DMS79 (cell line): Measurements from ENCODE around the gene NKX1-1.

ENCODE experiments used
- DNase-seq: peaks from one replicate; lab custom pipeline; 2025; lab: John Stamatoyannopoulos, UW

Gene NKX1-1

DNA sequence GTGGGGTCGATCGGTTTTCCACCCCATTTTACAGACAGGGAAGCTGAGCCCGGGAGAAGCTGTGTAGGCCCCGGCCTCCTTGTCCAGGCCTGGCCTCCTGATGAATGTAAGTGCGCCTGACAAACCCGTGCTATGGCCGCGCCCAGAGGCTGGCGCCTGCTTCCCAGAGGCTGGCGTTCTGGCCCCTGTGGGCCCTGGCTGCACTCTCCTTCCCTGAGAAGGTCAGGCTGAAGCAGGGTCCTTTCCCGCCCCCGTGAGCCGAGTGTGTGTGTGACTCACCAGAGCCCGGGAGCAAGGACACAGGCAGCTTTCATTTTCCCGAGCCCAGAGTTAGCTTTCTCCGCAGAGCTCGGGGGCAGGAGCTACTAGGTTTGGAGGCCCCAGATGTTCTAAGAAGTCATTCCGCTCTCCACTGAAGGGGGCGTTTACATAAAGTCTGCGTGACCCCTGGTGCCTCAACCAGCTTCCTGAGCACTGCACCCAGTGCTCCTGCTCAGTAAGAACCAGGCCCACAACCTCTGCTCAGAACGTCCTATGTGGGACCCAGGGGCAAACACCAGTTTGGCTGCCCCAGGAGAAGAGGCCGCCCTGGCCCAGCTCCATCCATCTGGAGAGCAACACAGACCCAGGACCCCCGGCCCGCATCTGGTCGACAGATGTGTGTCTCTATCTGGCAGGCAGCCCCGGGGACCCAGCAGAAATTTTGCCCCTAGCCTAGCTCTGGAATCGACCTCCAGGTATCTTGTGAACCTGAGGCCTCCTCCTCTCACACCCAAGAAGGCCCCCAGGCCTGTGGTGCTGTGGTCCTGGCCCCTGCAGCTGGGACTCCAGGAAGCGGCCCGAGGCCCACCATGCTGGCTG lies 45.6 kb downstream of the NKX1-1 start:
- DNase-seq, result no peak

- DNase-seq, result no peak
Observed at GRCh38 chr4:1359976-1360375, 46.3 kb downstream of the NKX1-1 start.

GRCh38 chr4:1359144-1359501 lies 47.1 kb downstream of the NKX1-1 start:
- DNase-seq, result peak; percentile 50

- DNase-seq, result no peak
Observed at GRCh38 chr4:1358421-1359143, 47.7 kb downstream of the NKX1-1 start.

DNA sequence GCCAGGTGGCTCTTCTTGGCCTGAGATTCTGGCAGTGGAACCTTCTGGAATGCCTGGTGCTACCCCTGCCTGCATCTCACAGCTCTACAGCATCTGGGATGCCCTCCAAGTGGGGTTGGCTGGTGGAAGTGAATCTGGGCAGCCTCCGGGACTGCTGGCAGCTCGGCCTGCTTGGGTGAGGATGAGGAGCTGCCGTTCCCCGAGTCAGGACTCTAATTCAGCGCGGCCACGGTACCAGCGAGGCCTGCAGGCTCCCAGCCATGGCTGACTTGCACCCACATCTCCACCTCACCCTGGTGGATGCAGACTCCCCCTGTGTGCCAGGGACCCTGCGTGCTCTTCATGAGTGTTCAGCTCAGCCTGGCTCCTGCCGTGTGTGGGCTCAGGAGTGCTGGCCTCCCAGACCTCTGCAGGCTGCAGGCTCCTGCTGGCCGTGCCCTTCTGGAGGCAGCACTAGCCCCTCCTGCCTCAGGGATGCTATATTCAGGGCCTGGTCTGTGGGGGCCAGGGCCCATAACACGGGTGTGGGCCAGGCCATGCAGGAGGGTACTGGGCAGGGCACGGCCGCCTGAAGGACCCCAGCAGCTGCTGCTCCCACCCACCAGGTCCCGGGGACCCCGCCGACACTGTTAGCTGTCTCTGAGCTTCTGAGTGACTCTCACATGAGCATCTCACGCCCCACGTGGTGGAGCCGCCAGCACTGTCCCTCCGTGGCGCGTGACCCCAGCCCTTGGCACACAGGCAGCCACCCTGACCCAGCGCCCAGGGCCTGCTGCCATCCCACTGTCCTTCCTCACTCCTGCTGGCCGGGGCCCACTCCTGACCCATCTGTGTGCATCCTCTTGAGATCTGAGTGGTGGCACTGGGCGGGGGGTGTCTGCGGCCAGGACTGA lies 48.6 kb downstream of the NKX1-1 start:
- DNase-seq, result no peak

GRCh38 chr4:1356181-1356998 lies 49.9 kb downstream of the NKX1-1 start:
- DNase-seq, result no peak

GRCh38 chr4:1355378-1355777 lies 50.9 kb downstream of the NKX1-1 start:
- no peak for DNase-seq

DNA sequence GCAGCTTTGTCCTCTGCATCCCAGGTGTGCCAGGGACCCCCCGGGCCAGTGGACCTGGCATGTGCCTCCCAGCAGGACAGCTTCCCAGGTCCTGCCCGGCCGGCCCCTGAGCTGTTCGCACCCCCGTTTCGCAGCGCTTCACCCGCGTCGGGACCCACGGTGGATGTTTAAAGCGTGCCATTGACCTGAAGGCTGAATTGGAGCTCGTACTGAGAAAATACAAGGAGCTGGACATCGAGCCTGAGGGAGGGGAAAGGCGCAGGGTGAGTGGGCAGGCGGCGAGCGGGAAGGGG lies 51.3 kb downstream of the NKX1-1 start:
- DNase-seq, result no peak

DNA sequence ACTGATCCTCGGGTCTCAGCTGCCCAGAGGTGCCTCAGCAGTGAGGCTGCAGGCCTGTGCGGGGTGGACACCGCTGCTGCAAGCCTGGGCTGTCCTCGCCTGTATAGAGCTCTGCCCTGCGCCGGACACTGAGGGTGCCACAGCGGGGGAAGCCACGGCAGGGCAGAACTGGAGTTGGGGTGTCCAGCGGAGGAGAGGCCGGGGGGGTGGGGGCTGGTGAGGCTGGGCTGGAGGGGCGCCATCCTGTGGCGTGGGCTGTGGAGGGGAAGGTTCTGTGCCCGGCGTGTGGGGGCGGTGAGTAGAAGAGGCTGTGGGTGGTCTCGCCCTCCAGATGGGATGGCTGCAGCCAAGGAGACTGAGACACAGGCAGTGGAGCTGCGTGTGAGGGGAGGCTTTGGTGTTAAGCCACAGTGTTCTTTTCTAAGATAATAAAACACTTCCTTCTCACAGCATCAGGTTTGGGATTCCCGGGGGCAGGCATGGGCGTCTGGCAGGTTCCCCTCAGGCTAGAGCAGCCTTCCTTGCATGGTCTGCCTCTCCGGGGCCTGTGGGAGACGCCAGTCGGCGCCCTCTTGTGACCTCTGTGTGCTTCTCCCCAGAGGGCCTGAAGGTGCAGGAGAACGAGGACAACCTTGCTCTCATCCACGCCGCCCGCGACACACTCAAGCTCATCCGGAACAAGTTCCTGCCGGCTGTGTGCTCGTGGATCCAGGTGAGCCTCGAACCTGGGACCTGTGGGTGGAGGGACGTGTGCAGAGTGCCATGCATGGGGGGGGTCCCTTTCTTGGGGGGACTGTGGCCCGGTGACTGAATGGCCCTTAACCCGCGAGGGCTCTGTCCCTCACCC lies 51.9 kb downstream of the NKX1-1 start:
- no peak for DNase-seq

- DNase-seq, result no peak
Observed at GRCh38 chr4:1353186-1354055, 52.8 kb downstream of the NKX1-1 start.
